Neuronal stem cell (in vitro differentiated cells): ENCODE measurements around the gene PDGFA.

Experiments
- DNase-seq: peaks from one replicate; pipeline ENCODE4 v3.0.0-alpha.2; 2013; ENCODE audit warnings: low spot score
- H2AFZ ChIP-seq: one replicate; pipeline ENCODE4 v1.6.1; 2013; ENCODE audit warnings: mild to moderate bottlenecking, low read length, inconsistent platforms
- H2AK5ac ChIP-seq: 2 replicates; pipeline ENCODE4 v1.6.1; 2013; ENCODE audit warnings: low read depth, mild to moderate bottlenecking, inconsistent platforms, low read length, moderate library complexity, mixed read lengths
- H2BK120ac ChIP-seq: 2 replicates; pipeline ENCODE4 v1.6.1; 2013; ENCODE audit warnings: low read depth, mild to moderate bottlenecking, inconsistent platforms, low read length, moderate library complexity, mixed read lengths
- H2BK12ac ChIP-seq: one replicate; pipeline ENCODE4 v1.6.1; 2013; ENCODE audit warnings: low read length, inconsistent platforms
- H2BK15ac ChIP-seq: 2 replicates; pipeline ENCODE4 v1.6.1; 2013; ENCODE audit warnings: mild to moderate bottlenecking, low read length, inconsistent platforms, mixed read lengths
- H2BK5ac ChIP-seq: one replicate; pipeline ENCODE4 v1.6.1; 2013; ENCODE audit warnings: inconsistent platforms, mild to moderate bottlenecking, low read length, moderate library complexity
- H3K14ac ChIP-seq: one replicate; pipeline ENCODE4 v1.6.1; 2013; ENCODE audit warnings: low read length, inconsistent platforms
- H3K18ac ChIP-seq: 2 replicates; pipeline ENCODE4 v1.6.1; 2013; ENCODE audit warnings: low read length, inconsistent platforms
- H3K23ac ChIP-seq: 2 replicates; pipeline ENCODE4 v1.6.1; 2013; ENCODE audit warnings: low read depth, mild to moderate bottlenecking, mixed read lengths, low read length, inconsistent platforms; ENCODE audit not compliant: poor library complexity
- H3K27ac ChIP-seq: replicated peaks from 3 replicates; pipeline ENCODE4 v1.5.1; 2013; ENCODE audit warnings: low read length, inconsistent platforms
- H3K27me3 ChIP-seq, 3 experiments: 2 replicates each; pipeline ENCODE4 v1.6.1; 2013; ENCODE audit warnings: low read length in 3 of 3, mild to moderate bottlenecking in 2 of 3, inconsistent platforms in 1 of 3, low read depth in 1 of 3, mixed read lengths in 1 of 3, moderate library complexity in 1 of 3; ENCODE audit not compliant: control insufficient read depth in 3 of 3, insufficient read depth in 3 of 3
- H3K36me3 ChIP-seq, 2 donors: replicated peaks in 1 of 2; 2 replicates each; pipeline ENCODE4 v1.6.1; 2013; ENCODE audit warnings: low read length in 2 of 2; ENCODE audit not compliant: control insufficient read depth in 2 of 2, insufficient read depth in 2 of 2
- H3K4ac ChIP-seq: 2 replicates; pipeline ENCODE4 v1.6.1; 2013; ENCODE audit warnings: inconsistent platforms, mild to moderate bottlenecking, low read length, moderate library complexity
- H3K4me1 ChIP-seq, 2 donors: 1 replicate in 1 of 2; 2 replicates in 1 of 2; pipeline ENCODE4 v1.6.1; 2013; ENCODE audit warnings: low read length in 2 of 2, low read depth in 1 of 2; ENCODE audit not compliant: control insufficient read depth in 2 of 2, insufficient read depth in 1 of 2
- H3K4me2 ChIP-seq: one replicate; pipeline ENCODE4 v1.6.1; 2013; ENCODE audit warnings: mild to moderate bottlenecking, low read length, inconsistent platforms; ENCODE audit not compliant: insufficient read depth, poor library complexity, severe bottlenecking
- H3K4me3 ChIP-seq, 2 donors: 2 replicates each; pipeline ENCODE4 v1.5.1; 2013; ENCODE audit warnings: low read length in 2 of 2, mild to moderate bottlenecking in 2 of 2, inconsistent platforms in 1 of 2, moderate library complexity in 1 of 2
- H3K79me1 ChIP-seq: one replicate; pipeline ENCODE4 v1.6.1; 2013; ENCODE audit warnings: low read depth, mild to moderate bottlenecking, inconsistent platforms, low read length, moderate library complexity
- H3K9ac ChIP-seq: one replicate; pipeline ENCODE4 v1.6.1; 2013; ENCODE audit warnings: mild to moderate bottlenecking, low read depth, low read length, inconsistent platforms; ENCODE audit not compliant: poor library complexity
- H3K9me3 ChIP-seq, 2 donors: replicated peaks in 1 of 2; 2 replicates each; pipeline versions ENCODE3 to v1.6.1; 2013; ENCODE audit warnings: low read length in 2 of 2, mild to moderate bottlenecking in 2 of 2, inconsistent platforms in 1 of 2, low read depth in 1 of 2, mixed read lengths in 1 of 2, moderate library complexity in 1 of 2; ENCODE audit not compliant: control insufficient read depth in 2 of 2, insufficient read depth in 1 of 2
- H4K8ac ChIP-seq: one replicate; pipeline ENCODE4 v1.6.1; 2013; ENCODE audit warnings: low read depth, mild to moderate bottlenecking, inconsistent platforms, low read length, moderate library complexity
- H4K91ac ChIP-seq: one replicate; pipeline ENCODE4 v1.6.1; 2013; ENCODE audit warnings: low read length, low read depth, mild to moderate bottlenecking, inconsistent platforms; ENCODE audit not compliant: poor library complexity
- WGBS, 2 donors: extraction: QIAGEN DNeasy Blood & Tissue Kit; methylation state at CpG; one replicate each; pipeline ENCODE4 v1.1.7; 2013; ENCODE audit warnings: missing lambda C conversion rate in 2 of 2, mixed read lengths in 1 of 2; ENCODE audit not compliant: insufficient read length in 2 of 2, insufficient replicate concordance in 1 of 2; ENCODE audit errors: extremely low coverage in 2 of 2; 5-methylcytosine and 5-hydroxymethylcytosine counted together

PDGFA gene

DNA sequence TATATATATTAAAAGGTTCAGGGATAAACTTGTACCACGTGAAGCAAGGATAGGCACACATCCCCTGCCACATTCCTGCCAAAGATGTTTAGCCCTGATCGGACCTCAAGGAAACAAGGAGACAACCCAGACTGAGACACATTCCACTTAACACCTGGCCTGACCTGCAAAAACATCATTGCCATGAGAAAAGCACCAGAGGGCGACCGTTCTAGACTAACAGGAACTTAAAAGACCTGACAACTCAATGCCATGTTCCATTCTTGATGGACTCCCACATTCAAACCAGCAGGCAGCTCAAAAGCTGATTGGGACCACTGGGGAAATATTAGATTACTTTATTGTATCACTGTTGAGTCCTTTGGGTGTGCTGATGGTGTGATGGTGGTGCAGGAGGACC, 8.1 kb upstream of the PDGFA start:
- Histone ChIP-seq H2AK5ac (no peak overlapping the region), H4K91ac (no peak overlapping the region), H3K79me1 (no peaks in the 10 kb centered on the region), H2BK12ac (no peak overlapping the region), H2BK120ac (no peak overlapping the region), H3K23ac (no peak overlapping the region), H3K18ac (no peak overlapping the region), H3K9me3 (peaks cover 0 to 2% of the 10 kb centered on the region in 2 donors), H3K9ac (no peak overlapping the region), H3K27ac (no peak overlapping the region), H3K4me1 (no peaks in the 10 kb centered on the region), H3K14ac (no peak overlapping the region), H2BK5ac (no peak overlapping the region), H3K4me2 (no peak overlapping the region), H3K4me3 (no peak overlapping the region), H4K8ac (no peak overlapping the region), H3K36me3 (no peaks in the 10 kb centered on the region), H3K4ac (no peak overlapping the region), H2BK15ac (no peak overlapping the region), H3K27me3 (peaks cover 7 to 56% (median 17%) of the 10 kb centered on the region in 3 experiments), H2AFZ (no peak overlapping the region)
- no CpG with 5 or more reads among the region's 4 CpGs for WGBS, 2 donors
- no peak for DNase-seq

DNA sequence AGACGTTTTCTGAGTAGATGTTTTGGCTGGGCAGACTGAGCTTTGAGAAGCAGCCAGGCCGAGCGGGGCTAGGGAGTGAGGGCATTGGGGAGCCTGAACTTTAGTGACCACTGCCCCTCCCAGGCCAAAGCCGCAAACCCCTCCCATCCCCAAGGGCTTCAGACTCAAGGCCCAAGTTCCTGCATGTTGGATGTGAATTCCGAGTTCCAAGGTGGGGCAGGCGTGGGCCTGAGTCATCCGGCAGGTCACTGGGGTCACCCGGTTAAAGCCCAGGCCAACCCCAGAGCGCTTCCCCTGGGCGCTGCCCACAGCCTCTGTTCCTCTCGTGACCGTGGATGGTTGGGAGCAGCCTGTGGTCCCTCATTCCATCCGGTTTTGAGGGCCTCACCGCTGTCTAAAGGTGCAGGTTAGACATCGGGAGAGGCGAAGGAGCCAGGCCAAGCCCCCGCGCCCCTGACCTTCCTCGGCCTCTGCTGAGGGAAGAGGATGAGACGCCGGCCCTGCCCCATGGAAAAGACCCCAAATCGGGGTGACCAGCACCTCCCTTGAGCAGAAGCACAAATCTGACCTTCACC, 6.9 kb upstream of the PDGFA start:
- no peak overlapping the region for H3K4ac ChIP-seq
- no peak overlapping the region for H4K91ac ChIP-seq
- no peaks in the 10 kb centered on the region for H3K79me1 ChIP-seq
- H3K4me3 ChIP-seq, result no peak overlapping the region
- no peak for DNase-seq
- H3K9ac ChIP-seq, result no peak overlapping the region
- no peak overlapping the region for H4K8ac ChIP-seq
- WGBS, 2 donors, result no CpG with 5 or more reads among the region's 22 CpGs
- H3K4me1 ChIP-seq, result peaks cover 2 to 5% of the 10 kb centered on the region in 2 donors
- no peak overlapping the region for H2BK15ac ChIP-seq
- H3K23ac ChIP-seq, result no peak overlapping the region
- peaks cover 19 to 57% (median 29%) of the 10 kb centered on the region in 3 experiments for H3K27me3 ChIP-seq
- no peaks in the 10 kb centered on the region for H3K36me3 ChIP-seq
- H3K14ac ChIP-seq, result no peak overlapping the region
- H3K27ac ChIP-seq, result no peak overlapping the region
- no peak overlapping the region for H2BK5ac ChIP-seq
- H2AFZ ChIP-seq, result no peak overlapping the region
- H2BK12ac ChIP-seq, result no peak overlapping the region
- H2AK5ac ChIP-seq, result no peak overlapping the region
- peaks cover 0 to 2% of the 10 kb centered on the region in 2 donors for H3K9me3 ChIP-seq
- H3K4me2 ChIP-seq, result no peak overlapping the region
- no peak overlapping the region for H3K18ac ChIP-seq
- no peak overlapping the region for H2BK120ac ChIP-seq

DNA sequence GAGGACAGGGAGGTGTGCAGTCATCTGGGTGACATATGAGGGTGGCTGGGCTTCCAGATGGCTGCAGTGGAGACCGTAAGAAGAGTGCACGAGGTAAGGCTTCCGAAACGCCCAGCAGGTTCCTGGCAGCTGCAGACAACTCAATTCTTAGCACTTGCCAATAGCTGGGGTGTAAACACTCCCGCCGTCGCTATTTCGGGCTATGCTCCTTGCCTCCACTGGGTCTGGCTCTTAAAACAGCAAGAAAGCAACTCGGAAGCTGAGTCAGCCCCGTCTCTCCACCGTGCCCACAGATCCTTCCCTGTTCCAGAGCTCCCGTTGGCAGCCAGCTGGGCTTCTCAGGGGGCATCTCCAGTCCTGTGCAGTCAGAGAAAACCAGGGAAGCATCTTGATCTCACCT, 6.1 kb upstream of the PDGFA start:
- peak overlapping the region in 1 of 2 donors; percentile 57 for H3K4me3 ChIP-seq

GRCh38 chr7:524800-525199, 5.2 kb upstream of the PDGFA start:
- no peak for DNase-seq
- no peak overlapping the region for H2BK15ac ChIP-seq
- peaks cover 2 to 14% of the 10 kb centered on the region in 2 donors for H3K4me1 ChIP-seq
- no peak overlapping the region for H2BK12ac ChIP-seq
- H2BK5ac ChIP-seq, result no peak overlapping the region
- no CpG with 5 or more reads among the region's 9 CpGs for WGBS, 2 donors
- no peak overlapping the region for H3K4me3 ChIP-seq
- H3K18ac ChIP-seq, result no peak overlapping the region
- no peak overlapping the region for H3K27ac ChIP-seq
- peak overlapping the region; percentile 20 for H2AK5ac ChIP-seq
- H3K36me3 ChIP-seq, result no peaks in the 10 kb centered on the region
- peaks cover 31 to 67% (median 47%) of the 10 kb centered on the region in 3 experiments for H3K27me3 ChIP-seq
- H3K9me3 ChIP-seq, result peaks cover 0 to 2% of the 10 kb centered on the region in 2 donors
- no peak overlapping the region for H4K8ac ChIP-seq
- H4K91ac ChIP-seq, result no peak overlapping the region
- no peaks in the 10 kb centered on the region for H3K79me1 ChIP-seq
- no peak overlapping the region for H2AFZ ChIP-seq
- H2BK120ac ChIP-seq, result no peak overlapping the region
- no peak overlapping the region for H3K23ac ChIP-seq
- no peak overlapping the region for H3K14ac ChIP-seq
- H3K4me2 ChIP-seq, result no peak overlapping the region
- H3K9ac ChIP-seq, result no peak overlapping the region
- no peak overlapping the region for H3K4ac ChIP-seq

More for the DNA sequence above, 6.1 kb upstream of the PDGFA start:
- no peaks in the 10 kb centered on the region for H3K79me1 ChIP-seq
- WGBS, 2 donors, result no CpG with 5 or more reads among the region's 12 CpGs
- no peak overlapping the region for H3K23ac ChIP-seq
- peaks cover 0 to 2% of the 10 kb centered on the region in 2 donors for H3K9me3 ChIP-seq
- H3K27ac ChIP-seq, result no peak overlapping the region
- H3K4me1 ChIP-seq, result peaks cover 2 to 11% of the 10 kb centered on the region in 2 donors
- H4K91ac ChIP-seq, result no peak overlapping the region
- H3K4me2 ChIP-seq, result no peak overlapping the region
- H2AK5ac ChIP-seq, result no peak overlapping the region
- no peak overlapping the region for H3K18ac ChIP-seq
- H3K36me3 ChIP-seq, result no peaks in the 10 kb centered on the region
- H3K14ac ChIP-seq, result no peak overlapping the region
- peaks cover 27 to 66% (median 37%) of the 10 kb centered on the region in 3 experiments for H3K27me3 ChIP-seq
- H2BK5ac ChIP-seq, result no peak overlapping the region
- H3K9ac ChIP-seq, result no peak overlapping the region
- no peak overlapping the region for H2AFZ ChIP-seq
- no peak overlapping the region for H3K4ac ChIP-seq
- H2BK15ac ChIP-seq, result no peak overlapping the region
- DNase-seq, result no peak
- no peak overlapping the region for H2BK120ac ChIP-seq
- no peak overlapping the region for H4K8ac ChIP-seq
- H2BK12ac ChIP-seq, result no peak overlapping the region
